PC-3 (cell line): Measurements from ENCODE around the gene RNF151.

ENCODE experiments used
- CTCF ChIP-seq: fragments of 300-600 bp; sonication (generic); conservative IDR thresholded peaks from 2 replicates; pipeline ENCODE4 v1.5.1; 2017; ENCODE audit warnings: antibody characterized with exemption, low read depth, mild to moderate bottlenecking, low read length
- EZH2 ChIP-seq: fragments of 300-600 bp; sonication (generic); IDR thresholded peaks from one replicate; pipeline ENCODE4 v1.6.1; 2017; ENCODE audit warnings: antibody characterized with exemption, mild to moderate bottlenecking, low read length; ENCODE audit not compliant: unreplicated experiment
- EZH2phosphoT487 ChIP-seq: fragments of 300-600 bp; sonication (generic); IDR thresholded peaks from 2 replicates; pipeline ENCODE4 v1.6.1; 2018; ENCODE audit warnings: mild to moderate bottlenecking, antibody characterized with exemption, low read length, borderline replicate concordance

- no peak for TF ChIP-seq CTCF
- no peak for TF ChIP-seq EZH2
- TF ChIP-seq EZH2phosphoT487, result no peak
These were observed 20.9 kb upstream of the RNF151 start for GRCh38 chr16:1945559-1946391.
